ENCODE results near the gene BICDL2. TPM values are rescaled to one million over a fixed set of nuclear protein-coding genes. Genes with fewer than 3 reads are reported as not detected.

The BICDL2 gene
- total and polyA plus RNA-seq, 9 of the 15 experiments (the other 6 are each of a cell fraction or from before 2014, with no cell fraction given), result 0.09 to 0.28 (median 0.09) TPM; not detected in 6

DNA sequence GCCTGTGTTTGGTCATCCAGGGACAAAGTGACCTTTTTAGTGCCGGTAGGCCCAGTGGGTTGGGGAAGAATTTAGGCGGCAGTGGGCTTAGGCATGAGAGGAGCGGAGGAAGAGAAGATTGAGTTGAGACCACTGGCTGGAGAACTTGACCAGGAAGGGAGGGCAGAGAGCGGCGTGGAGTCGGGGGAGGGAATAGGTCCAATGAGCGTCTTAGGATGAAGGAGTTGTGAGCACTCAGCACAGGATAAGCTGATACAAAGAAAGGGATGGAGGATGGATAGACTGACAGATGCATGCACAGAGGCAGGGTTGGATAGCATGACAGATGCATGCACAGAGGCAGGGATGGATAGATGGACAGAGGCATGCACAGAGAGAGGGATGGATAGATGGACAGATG, 36.7 kb upstream of the BICDL2 start:
- Histone ChIP-seq H3K9me3 (replicated peaks; ENCODE audit: control insufficient read depth, insufficient read depth, low read depth, low read length) (no peaks in the 10 kb centered on the region), H3K4me3 (no peak overlapping the region), H3K36me3 (ENCODE audit: control insufficient read depth, insufficient read depth, low read length) (no peaks in the 10 kb centered on the region), H3K4me1 (replicated peaks in 1 of 2; ENCODE audit: control insufficient read depth in 2 of 2, insufficient read depth in 2 of 2, low read length in 2 of 2) (peaks cover 14 to 24% of the 10 kb centered on the region in 2 experiments), H4K20me1 (replicated peaks; ENCODE audit: control insufficient read depth, insufficient read depth, low read length) (no peaks in the 10 kb centered on the region), H2AFZ (ENCODE audit: low read depth, low read length) (no peak overlapping the region), H3K79me2 (ENCODE audit: control insufficient read depth, insufficient read depth, low read length) (no peaks in the 10 kb centered on the region), H3K4me2 (ENCODE audit: insufficient read depth, low read length) (no peak overlapping the region), H3K9ac (ENCODE audit: insufficient read depth in 1 of 2, low read depth in 2 of 2, low read length in 2 of 2) (no peak overlapping the region), H3K27me3 (ENCODE audit: control insufficient read depth in 2 of 2, insufficient read depth in 2 of 2, low read length in 2 of 2) (peaks cover 4 to 12% of the 10 kb centered on the region in 2 experiments; a peak in 4 of 5 replicates), H3K27ac (ENCODE audit: extremely low read depth, low read depth, low read length) (no peak overlapping the region), H3K9me1 (ENCODE audit: control insufficient read depth, insufficient read depth, low read length) (no peaks in the 10 kb centered on the region)
- TF ChIP-seq, protein P1, sequence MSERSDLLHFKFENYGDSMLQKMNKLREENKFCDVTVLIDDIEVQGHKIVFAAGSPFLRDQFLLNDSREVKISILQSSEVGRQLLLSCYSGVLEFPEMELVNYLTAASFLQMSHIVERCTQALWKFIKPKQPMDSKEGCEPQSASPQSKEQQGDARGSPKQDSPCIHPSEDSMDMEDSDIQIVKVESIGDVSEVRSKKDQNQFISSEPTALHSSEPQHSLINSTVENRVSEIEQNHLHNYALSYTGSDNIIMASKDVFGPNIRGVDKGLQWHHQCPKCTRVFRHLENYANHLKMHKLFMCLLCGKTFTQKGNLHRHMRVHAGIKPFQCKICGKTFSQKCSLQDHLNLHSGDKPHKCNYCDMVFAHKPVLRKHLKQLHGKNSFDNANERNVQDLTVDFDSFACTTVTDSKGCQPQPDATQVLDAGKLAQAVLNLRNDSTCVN (CRISPR knock-in tag; IDR thresholded peaks at IDR 0.05), result no peak
- TF ChIP-seq, protein P2, sequence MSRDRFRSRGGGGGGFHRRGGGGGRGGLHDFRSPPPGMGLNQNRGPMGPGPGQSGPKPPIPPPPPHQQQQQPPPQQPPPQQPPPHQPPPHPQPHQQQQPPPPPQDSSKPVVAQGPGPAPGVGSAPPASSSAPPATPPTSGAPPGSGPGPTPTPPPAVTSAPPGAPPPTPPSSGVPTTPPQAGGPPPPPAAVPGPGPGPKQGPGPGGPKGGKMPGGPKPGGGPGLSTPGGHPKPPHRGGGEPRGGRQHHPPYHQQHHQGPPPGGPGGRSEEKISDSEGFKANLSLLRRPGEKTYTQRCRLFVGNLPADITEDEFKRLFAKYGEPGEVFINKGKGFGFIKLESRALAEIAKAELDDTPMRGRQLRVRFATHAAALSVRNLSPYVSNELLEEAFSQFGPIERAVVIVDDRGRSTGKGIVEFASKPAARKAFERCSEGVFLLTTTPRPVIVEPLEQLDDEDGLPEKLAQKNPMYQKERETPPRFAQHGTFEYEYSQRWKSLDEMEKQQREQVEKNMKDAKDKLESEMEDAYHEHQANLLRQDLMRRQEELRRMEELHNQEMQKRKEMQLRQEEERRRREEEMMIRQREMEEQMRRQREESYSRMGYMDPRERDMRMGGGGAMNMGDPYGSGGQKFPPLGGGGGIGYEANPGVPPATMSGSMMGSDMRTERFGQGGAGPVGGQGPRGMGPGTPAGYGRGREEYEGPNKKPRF (IDR thresholded peaks at IDR 0.05; ENCODE audit: low read depth, low read length), result no peak
- TF ChIP-seq MIER1 (IDR thresholded peaks at IDR 0.05; ENCODE audit: low read depth) (no peak), RNF2 (IDR thresholded peaks at IDR 0.05) (no peak), MECOM (CRISPR knock-in tag; IDR thresholded peaks at IDR 0.05) (no peak), BRF1 (IDR thresholded peaks at IDR 0.05; ENCODE audit: borderline replicate concordance, extremely low read depth, insufficient read length) (no peak), GATA2 (CRISPR knock-in tag; IDR thresholded peaks at IDR 0.05) (no peak), ZNF217 (CRISPR knock-in tag; IDR thresholded peaks at IDR 0.05) (no peak), SRSF9 (IDR thresholded peaks at IDR 0.05; ENCODE audit: borderline replicate concordance, low read depth, low read length) (no peak), WHSC1 (IDR thresholded peaks at IDR 0.05; ENCODE audit: low read length) (no peak), KDM4B (IDR thresholded peaks at IDR 0.05; ENCODE audit: borderline replicate concordance in 2 of 2, low read depth in 1 of 2) (no peak), KHSRP (IDR thresholded peaks at IDR 0.05) (no peak), NRF1 (conservative IDR thresholded peaks at IDR 0.05 in 1 of 2, IDR thresholded peaks at IDR 0.05 in 1 of 2) (no peak)
- TF ChIP-seq, protein P3, sequence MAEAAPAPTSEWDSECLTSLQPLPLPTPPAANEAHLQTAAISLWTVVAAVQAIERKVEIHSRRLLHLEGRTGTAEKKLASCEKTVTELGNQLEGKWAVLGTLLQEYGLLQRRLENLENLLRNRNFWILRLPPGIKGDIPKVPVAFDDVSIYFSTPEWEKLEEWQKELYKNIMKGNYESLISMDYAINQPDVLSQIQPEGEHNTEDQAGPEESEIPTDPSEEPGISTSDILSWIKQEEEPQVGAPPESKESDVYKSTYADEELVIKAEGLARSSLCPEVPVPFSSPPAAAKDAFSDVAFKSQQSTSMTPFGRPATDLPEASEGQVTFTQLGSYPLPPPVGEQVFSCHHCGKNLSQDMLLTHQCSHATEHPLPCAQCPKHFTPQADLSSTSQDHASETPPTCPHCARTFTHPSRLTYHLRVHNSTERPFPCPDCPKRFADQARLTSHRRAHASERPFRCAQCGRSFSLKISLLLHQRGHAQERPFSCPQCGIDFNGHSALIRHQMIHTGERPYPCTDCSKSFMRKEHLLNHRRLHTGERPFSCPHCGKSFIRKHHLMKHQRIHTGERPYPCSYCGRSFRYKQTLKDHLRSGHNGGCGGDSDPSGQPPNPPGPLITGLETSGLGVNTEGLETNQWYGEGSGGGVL (CRISPR knock-in tag; IDR thresholded peaks at IDR 0.05), result no peak
- TF ChIP-seq, protein P4, sequence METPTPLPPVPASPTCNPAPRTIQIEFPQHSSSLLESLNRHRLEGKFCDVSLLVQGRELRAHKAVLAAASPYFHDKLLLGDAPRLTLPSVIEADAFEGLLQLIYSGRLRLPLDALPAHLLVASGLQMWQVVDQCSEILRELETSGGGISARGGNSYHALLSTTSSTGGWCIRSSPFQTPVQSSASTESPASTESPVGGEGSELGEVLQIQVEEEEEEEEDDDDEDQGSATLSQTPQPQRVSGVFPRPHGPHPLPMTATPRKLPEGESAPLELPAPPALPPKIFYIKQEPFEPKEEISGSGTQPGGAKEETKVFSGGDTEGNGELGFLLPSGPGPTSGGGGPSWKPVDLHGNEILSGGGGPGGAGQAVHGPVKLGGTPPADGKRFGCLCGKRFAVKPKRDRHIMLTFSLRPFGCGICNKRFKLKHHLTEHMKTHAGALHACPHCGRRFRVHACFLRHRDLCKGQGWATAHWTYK (CRISPR knock-in tag; IDR thresholded peaks at IDR 0.05), result no peak
- TF ChIP-seq, protein P5, sequence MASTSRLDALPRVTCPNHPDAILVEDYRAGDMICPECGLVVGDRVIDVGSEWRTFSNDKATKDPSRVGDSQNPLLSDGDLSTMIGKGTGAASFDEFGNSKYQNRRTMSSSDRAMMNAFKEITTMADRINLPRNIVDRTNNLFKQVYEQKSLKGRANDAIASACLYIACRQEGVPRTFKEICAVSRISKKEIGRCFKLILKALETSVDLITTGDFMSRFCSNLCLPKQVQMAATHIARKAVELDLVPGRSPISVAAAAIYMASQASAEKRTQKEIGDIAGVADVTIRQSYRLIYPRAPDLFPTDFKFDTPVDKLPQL (IDR thresholded peaks at IDR 0.05; ENCODE audit: extremely low read depth, insufficient read length), result no peak
- POLR2A ChIA-PET, result no interaction called here
- 29% methylated on average over 7 of the region's 7 CpGs for WGBS (ENCODE audit: insufficient coverage, low coverage, missing lambda C conversion rate)
- intact Hi-C loops (cut with micrococcal nuclease), result no loop called here
- no peak for FAIRE-seq
- no peak for ATAC-seq
- no TSS peak for BruUV-seq (replicated peaks)
- in situ Hi-C loops (cut with MboI), result no loop called here
- CTCF ChIA-PET (ENCODE audit: low intra/inter-chr PET ratio), result no interaction called here
- DNase-seq (ENCODE audit: extremely low read depth in 1 of 4, low spot score in 3 of 4), result no peak

Measured in K562 (cell line).